HCT116 (cell line): ENCODE results near the gene EBP. TPM values are rescaled to one million over a fixed set of nuclear protein-coding genes. Genes with fewer than 3 reads are reported as not detected.
A peak's percentile ranks its signal among the peaks of the same experiment; 100 is the strongest.

Experiments used
- ATAC-seq: fragments of 200-7000 bp; cut with Tn5 transposase; 2 replicates; pipeline ENCODE4 v1.9.1; 2020; ENCODE audit warnings: mild to moderate bottlenecking, moderate library complexity
- BruUV-seq: library from RNA; stranded (reverse); fragments of 400-500 nt; replicated peaks from 2 replicates; lab custom pipeline; 2021; lab: Mats Ljungman, UMichigan
- CTCF ChIA-PET: fragments of 300-600 bp; sonication (Branson Sonifier 250); formaldehyde crosslinking; loops from one replicate; lab custom pipeline; 2021; ENCODE audit warnings: antibody characterized with exemption; lab: Charles Lee
- POLR2A ChIA-PET: fragments of 300-600, 350-600 bp; sonication (Branson Sonifier 250); formaldehyde crosslinking; loops from one replicate; lab custom pipeline; 2021; ENCODE audit warnings: antibody characterized with exemption; lab: Charles Lee
- RAD21 ChIA-PET, 2 experiments: fragments of 300-600 bp; sonication (Branson Sonifier 250); formaldehyde crosslinking; loops; one replicate each; lab custom pipeline; 2023; ENCODE audit warnings: low total read pairs in 2 of 2; ENCODE audit not compliant: uncharacterized antibody in 2 of 2, unreplicated experiment in 2 of 2, low non-redundant PET in 1 of 2; lab: Charles Lee
- DNase-seq: peaks from one replicate; pipeline ENCODE4 v3.0.0-alpha.2; 2010; ENCODE audit warnings: low read depth, low spot score
- H2AFZ ChIP-seq: fragments of 200-600 bp; shearing (Covaris generic), sonication (generic); 2 replicates; pipeline ENCODE4 v1.6.1; 2017; ENCODE audit warnings: low read depth, mixed run types, mixed read lengths, antibody characterized with exemption, low read length; ENCODE audit not compliant: poor library complexity, severe bottlenecking
- H3K27ac ChIP-seq: 2 replicates; pipeline ENCODE4 v1.5.1; 2012; ENCODE audit warnings: low read depth, low read length
- H3K27me3 ChIP-seq: fragments of 200-600 bp; sonication (generic); 2 replicates; pipeline ENCODE4 v1.6.1; 2016; ENCODE audit warnings: mixed run types, low read length, mixed read lengths; ENCODE audit not compliant: insufficient read depth
- H3K36me3 ChIP-seq, 2 experiments: fragments of 200-500 bp in 1 of 2; fragments of 200-600 bp in 1 of 2; sonication (Bioruptor generic) in 1 of 2; sonication (generic) in 1 of 2; 2 replicates each; pipeline versions ENCODE4 v1.5.1 to v1.6.1; 2014 to 2016; ENCODE audit warnings: low read length in 2 of 2, inconsistent platforms in 1 of 2, mixed read lengths in 1 of 2, mixed run types in 1 of 2; ENCODE audit not compliant: insufficient read depth in 2 of 2, control insufficient read depth in 1 of 2
- H3K4me1 ChIP-seq, 2 experiments: fragments of 200-600 bp in 1 of 2; sonication (generic) in 1 of 2; 2 replicates each; pipeline versions ENCODE4 v1.5.1 to v1.6.1; 2012 to 2017; ENCODE audit warnings: low read length in 2 of 2, inconsistent platforms in 1 of 2, mild to moderate bottlenecking in 1 of 2, mixed read lengths in 1 of 2, mixed run types in 1 of 2, moderate library complexity in 1 of 2; ENCODE audit not compliant: insufficient read depth in 2 of 2, control insufficient read depth in 1 of 2
- H3K4me2 ChIP-seq: fragments of 200-600 bp; sonication (generic); 2 replicates; pipeline ENCODE4 v1.6.1; 2017; ENCODE audit warnings: mixed run types, low read length, mixed read lengths
- H3K4me3 ChIP-seq, 2 experiments: fragments of 200-600 bp in 1 of 2; sonication (generic) in 1 of 2; replicated peaks in 1 of 2; 2 replicates each; pipeline ENCODE4 v1.5.1; 2011 to 2016; ENCODE audit warnings: low read length in 2 of 2, control low read depth in 1 of 2, low read depth in 1 of 2, mild to moderate bottlenecking in 1 of 2, mixed read lengths in 1 of 2, mixed run types in 1 of 2
- H3K79me2 ChIP-seq: fragments of 200-600 bp; sonication (generic); 2 replicates; pipeline ENCODE4 v1.6.1; 2017; ENCODE audit warnings: mild to moderate bottlenecking, mixed run types, low read length, moderate library complexity, mixed read lengths; ENCODE audit not compliant: insufficient read depth
- H3K9ac ChIP-seq: fragments of 200-600 bp; sonication (generic); 2 replicates; pipeline ENCODE4 v1.6.1; 2016; ENCODE audit warnings: low read length, mixed read lengths
- H3K9me2 ChIP-seq: fragments of 200-600 bp; sonication (generic), shearing (Covaris generic); 2 replicates; pipeline ENCODE4 v1.6.1; 2017; ENCODE audit warnings: mixed run types, mild to moderate bottlenecking, moderate library complexity; ENCODE audit not compliant: insufficient read depth
- H3K9me3 ChIP-seq, 2 experiments: fragments of 200-500 bp in 1 of 2; fragments of 200-600 bp in 1 of 2; sonication (Bioruptor generic) in 1 of 2; sonication (generic) in 1 of 2; 2 replicates each; pipeline ENCODE4 v1.6.1; 2014 to 2017; ENCODE audit warnings: low read length in 2 of 2, mixed read lengths in 2 of 2, inconsistent platforms in 1 of 2, low read depth in 1 of 2, mild to moderate bottlenecking in 1 of 2, mixed run types in 1 of 2, moderate library complexity in 1 of 2; ENCODE audit not compliant: control insufficient read depth in 1 of 2, insufficient read depth in 1 of 2
- H4K20me1 ChIP-seq: fragments of 200-600 bp; sonication (generic), shearing (Covaris generic); 2 replicates; pipeline ENCODE4 v1.6.1; 2017; ENCODE audit warnings: mixed run types, mild to moderate bottlenecking, moderate library complexity; ENCODE audit not compliant: insufficient read depth
- ATF3 ChIP-seq: IDR thresholded peaks from 2 replicates; pipeline ENCODE4 v1.6.1; 2012
- FOSL1 ChIP-seq: IDR thresholded peaks from 2 replicates; pipeline ENCODE4 v1.6.1; 2012; ENCODE audit warnings: low read depth
- SIN3A ChIP-seq: IDR thresholded peaks from 2 replicates; pipeline ENCODE4 v1.6.1; 2012; ENCODE audit warnings: low read depth
- TCF7L2 ChIP-seq: IDR thresholded peaks from 2 replicates; pipeline ENCODE4 v1.7.0; 2011; ENCODE audit warnings: borderline replicate concordance, inconsistent platforms; ENCODE audit not compliant: insufficient read depth, insufficient read length; ENCODE audit errors: extremely low read depth
- YY1 ChIP-seq: IDR thresholded peaks from 2 replicates; pipeline ENCODE4 v1.6.1; 2011; ENCODE audit warnings: low read length, low read depth, moderate library complexity, mild to moderate bottlenecking; ENCODE audit not compliant: insufficient replicate concordance; ENCODE audit errors: extremely low read depth
- ZNF274 ChIP-seq: fragments of 200-500 bp; sonication (Bioruptor generic); IDR thresholded peaks from 2 replicates; pipeline ENCODE4 v1.6.1; 2014; ENCODE audit warnings: mild to moderate bottlenecking, low read depth, low read length, inconsistent platforms
- intact Hi-C: fragments of 100-400 bp; cut with micrococcal nuclease; formaldehyde crosslinking; loops from 2 replicates; pipeline ENCODE4 v1.10.0; 2022
- total RNA-seq: library from RNA; stranded (reverse); gene quantifications from one replicate; pipeline ENCODE4 v1.2.1, GENCODE V29; 2021; ENCODE audit not compliant: unreplicated experiment
- TF ChIP-seq, protein P1 (sequence below), 3 experiments: fragments of 200-600 bp in 1 of 3; sonication (generic) in 1 of 3; IDR thresholded peaks in 2 of 3; conservative IDR thresholded peaks in 1 of 3; 2 replicates each; pipeline ENCODE4 v1.5.1; 2012 to 2017; ENCODE audit warnings: low read depth in 2 of 3, low read length in 2 of 3, antibody characterized with exemption in 1 of 3, borderline replicate concordance in 1 of 3, control low read depth in 1 of 3, mild to moderate bottlenecking in 1 of 3, mixed read lengths in 1 of 3, mixed run types in 1 of 3, moderate library complexity in 1 of 3; ENCODE audit not compliant: insufficient read depth in 1 of 3

EBP gene
- total RNA-seq, 1 experiment from 2014 or later = 93.8 TPM

DNA sequence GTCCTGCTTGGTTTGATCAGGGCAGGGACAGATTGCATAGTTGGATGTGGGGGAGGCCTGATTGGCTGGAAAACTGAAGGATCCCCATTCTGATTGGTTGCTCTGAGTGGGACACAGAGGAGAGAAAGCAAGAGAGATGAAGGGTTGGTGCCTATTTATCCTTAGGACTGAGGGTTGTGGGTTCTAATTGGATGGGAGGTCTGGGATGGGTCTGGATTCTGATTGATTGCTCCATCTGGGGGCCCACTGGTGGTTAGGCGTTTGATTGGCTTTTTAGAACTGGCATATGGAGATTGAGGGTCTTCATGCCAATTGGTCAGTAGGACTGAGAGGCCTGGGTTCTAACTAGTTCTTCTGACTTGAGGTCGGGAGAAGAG is 644 bp upstream of the EBP start:
- no peak for TF ChIP-seq YY1
- TF ChIP-seq SIN3A = no peak
- TF ChIP-seq ATF3 = no peak
- no peak for TF ChIP-seq TCF7L2
- TF ChIP-seq FOSL1 = no peak
- TF ChIP-seq, protein P1, sequence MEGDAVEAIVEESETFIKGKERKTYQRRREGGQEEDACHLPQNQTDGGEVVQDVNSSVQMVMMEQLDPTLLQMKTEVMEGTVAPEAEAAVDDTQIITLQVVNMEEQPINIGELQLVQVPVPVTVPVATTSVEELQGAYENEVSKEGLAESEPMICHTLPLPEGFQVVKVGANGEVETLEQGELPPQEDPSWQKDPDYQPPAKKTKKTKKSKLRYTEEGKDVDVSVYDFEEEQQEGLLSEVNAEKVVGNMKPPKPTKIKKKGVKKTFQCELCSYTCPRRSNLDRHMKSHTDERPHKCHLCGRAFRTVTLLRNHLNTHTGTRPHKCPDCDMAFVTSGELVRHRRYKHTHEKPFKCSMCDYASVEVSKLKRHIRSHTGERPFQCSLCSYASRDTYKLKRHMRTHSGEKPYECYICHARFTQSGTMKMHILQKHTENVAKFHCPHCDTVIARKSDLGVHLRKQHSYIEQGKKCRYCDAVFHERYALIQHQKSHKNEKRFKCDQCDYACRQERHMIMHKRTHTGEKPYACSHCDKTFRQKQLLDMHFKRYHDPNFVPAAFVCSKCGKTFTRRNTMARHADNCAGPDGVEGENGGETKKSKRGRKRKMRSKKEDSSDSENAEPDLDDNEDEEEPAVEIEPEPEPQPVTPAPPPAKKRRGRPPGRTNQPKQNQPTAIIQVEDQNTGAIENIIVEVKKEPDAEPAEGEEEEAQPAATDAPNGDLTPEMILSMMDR (IDR thresholded peaks at IDR 0.05 in 2 of 3, conservative IDR thresholded peaks at IDR 0.05 in 1 of 3; ENCODE audit: borderline replicate concordance in 1 of 3, insufficient read depth in 1 of 3, low read depth in 2 of 3, low read length in 2 of 3) = no peak
- TF ChIP-seq ZNF274 = no peak
- TSS peak; percentile 70 for BruUV-seq
- Histone ChIP-seq H2AFZ (no peak overlapping the region), H3K9me2 (no peaks in the 10 kb centered on the region), H3K27me3 (no peaks in the 10 kb centered on the region), H3K27ac (peak overlapping the region; percentile 75), H3K9ac (peak overlapping the region; percentile 87), H3K4me2 (peak overlapping the region; percentile 79), H4K20me1 (no peaks in the 10 kb centered on the region), H3K79me2 (peaks cover 12% of the 10 kb centered on the region), H3K9me3 (no peaks in the 10 kb centered on the region), H3K4me1 (peaks cover 4 to 10% of the 10 kb centered on the region in 2 experiments; a peak in 3 of 4 replicates), H3K36me3 (0 out of 4 replicates have a peak, but pooled peaks cover 0 to 6% of the 10 kb centered on the region in 2 experiments), H3K4me3 (peak overlapping the region; percentile 31 to 77)
- CTCF ChIA-PET = no interaction called here
- no peak for DNase-seq
- ATAC-seq = peak; percentile 30
- RAD21 ChIA-PET = no interaction called here
- POLR2A ChIA-PET = no interaction called here
- intact Hi-C loops = no loop called here
